MCF 10A (cell line): ENCODE results near the gene IL11. TPM values are rescaled to one million over a fixed set of nuclear protein-coding genes. Genes with fewer than 3 reads are reported as not detected.

Experiments
- BruUV-seq: library from RNA; stranded (reverse); fragments of 400-500 nt; replicated peaks from 2 replicates; lab custom pipeline; 2021; lab: Mats Ljungman, UMichigan
- CTCF ChIA-PET: fragments of 300-600 bp; sonication (Branson Sonifier 250); formaldehyde crosslinking; extraction: SDS; loops from one replicate; lab custom pipeline; 2021; ENCODE audit warnings: antibody characterized with exemption, inconsistent platforms; lab: Yijun Ruan, JAX
- POLR2A ChIA-PET: fragments of 300-600, 350-650 bp; sonication (Branson Sonifier 250); formaldehyde crosslinking; extraction: SDS; loops from one replicate; lab custom pipeline; 2020; ENCODE audit warnings: antibody characterized with exemption, inconsistent platforms; lab: Yijun Ruan, JAX
- DNase-seq: peaks from one replicate; pipeline ENCODE4 v3.0.0-alpha.2; 2018; ENCODE audit not compliant: unreplicated experiment
- H3K27ac Mint-ChIP-seq: one replicate; pipeline ENCODE4 v1.8.0; 2022; ENCODE audit warnings: mild to moderate bottlenecking, low read depth, mixed read lengths; ENCODE audit not compliant: unreplicated experiment
- H3K27me3 Mint-ChIP-seq: one replicate; pipeline ENCODE4 v1.8.0; 2022; ENCODE audit warnings: mixed read lengths; ENCODE audit not compliant: insufficient read depth, unreplicated experiment
- H3K36me3 Mint-ChIP-seq: one replicate; pipeline ENCODE4 v1.8.0; 2022; ENCODE audit warnings: mild to moderate bottlenecking, moderate library complexity, mixed read lengths; ENCODE audit not compliant: insufficient read depth, unreplicated experiment
- H3K4me1 Mint-ChIP-seq: one replicate; pipeline ENCODE4 v1.8.0; 2022; ENCODE audit warnings: mixed read lengths; ENCODE audit not compliant: insufficient read depth, unreplicated experiment
- H3K4me3 Mint-ChIP-seq: one replicate; pipeline ENCODE4 v1.8.0; 2022; ENCODE audit warnings: mild to moderate bottlenecking, moderate library complexity, mixed read lengths; ENCODE audit not compliant: unreplicated experiment
- H3K9me3 Mint-ChIP-seq: one replicate; pipeline ENCODE4 v1.8.0; 2022; ENCODE audit warnings: mixed read lengths; ENCODE audit not compliant: unreplicated experiment
- CTCF ChIP-seq: fragments of 200-600 bp; IDR thresholded peaks from one replicate; pipeline ENCODE4 v1.8.0; 2022; ENCODE audit warnings: antibody characterized with exemption, mild to moderate bottlenecking; ENCODE audit not compliant: unreplicated experiment
- intact Hi-C: fragments of 100-400 bp; cut with micrococcal nuclease; formaldehyde crosslinking; loops from 2 replicates; pipeline ENCODE4 v1.14.1; 2022
- total RNA-seq: library from RNA; stranded (reverse); gene quantifications from 2 replicates; pipeline ENCODE4 v1.2.3, GENCODE V29; 2022

IL11 gene
- total RNA-seq, 1 experiment from 2014 or later = 4.2 TPM

GRCh38 chr19:55387736-55388497, 17.7 kb upstream of the IL11 start:
- Mint-ChIP-seq H3K9me3 (no peaks in the 10 kb centered on the region), H3K27ac (peak overlapping the region; percentile 93), H3K4me1 (peaks cover 26% of the 10 kb centered on the region), H3K4me3 (peak overlapping the region; percentile 89), H3K36me3 (peaks cover 77% of the 10 kb centered on the region), H3K27me3 (no peaks in the 10 kb centered on the region)
- ChIA-PET CTCF (interaction anchor here (0.6 to 2.2 kb wide), 13 partner anchors 10 to 244 kb away, joined by 3 to 13 read pairs (median 4); no protein-coding TSS in a partner anchor), POLR2A (interaction anchor here (0.6 to 7.2 kb wide), 10 partner anchors 12 to 255 kb away, joined by 3 to 98 read pairs (median 4); partner anchors contain the start of genes ISOC2, KMT5C and UBE2S)
- DNase-seq = no peak
- BruUV-seq = no TSS peak
- intact Hi-C loops = no loop called here
- TF ChIP-seq CTCF = no peak

- H3K9me3 Mint-ChIP-seq = no peaks in the 10 kb centered on the region
- peak overlapping the region; percentile 93 for H3K27ac Mint-ChIP-seq
- intact Hi-C loops = no loop called here
- no peaks in the 10 kb centered on the region for H3K27me3 Mint-ChIP-seq
- H3K4me1 Mint-ChIP-seq = peaks cover 40% of the 10 kb centered on the region
- ChIA-PET POLR2A (interaction anchor here (0.7 to 7.2 kb wide), 9 partner anchors 13 to 94 kb away, joined by 3 to 98 read pairs (median 4); partner anchors contain the start of genes KMT5C and UBE2S), CTCF (interaction anchor here (0.6 to 2.2 kb wide), 7 partner anchors 9 to 101 kb away, joined by 3 to 13 read pairs (median 4); no protein-coding TSS in a partner anchor)
- TF ChIP-seq CTCF = no peak
- H3K36me3 Mint-ChIP-seq = peaks cover 69% of the 10 kb centered on the region
- no peak for DNase-seq
- BruUV-seq = no TSS peak
- peak overlapping the region; percentile 89 for H3K4me3 Mint-ChIP-seq
Observed at GRCh38 chr19:55386493-55386971, 16.3 kb upstream of the IL11 start.

- Mint-ChIP-seq H3K27ac (peak within 1 kb of the TSS; percentile 93), H3K36me3 (peaks cover 65% of the 10 kb centered on the region), H3K27me3 (no peaks in the 10 kb centered on the region), H3K4me1 (peaks cover 42% of the 10 kb centered on the region), H3K4me3 (peak within 1 kb of the TSS; percentile 89), H3K9me3 (no peaks in the 10 kb centered on the region)
- no peak for TF ChIP-seq CTCF
- peak; percentile 99 for DNase-seq
- ChIA-PET CTCF (interaction anchor here (0.6 to 2.2 kb wide), 3 partner anchors 17 to 101 kb away, joined by 3 to 13 read pairs (median 4); no protein-coding TSS in a partner anchor), POLR2A (interaction anchor here (0.7 to 7.2 kb wide), 9 partner anchors 14 to 94 kb away, joined by 3 to 98 read pairs (median 4); partner anchors contain the start of genes KMT5C and UBE2S)
- TSS peak; percentile 69 for BruUV-seq
- intact Hi-C loops = loop anchor here (1.0 to 2.0 kb wide), 4 partner anchors 47 to 93 kb away; partner anchors contain the start of gene KMT5C
Observed at GRCh38 chr19:55385724-55386492, 15.6 kb upstream of the IL11 start, which contains the start of gene RPL28. RPL28 (plus strand) TSS chr19:55385932; CDS start chr19:55386358, 426 bp downstream.
